Thyroid gland (tissue), 4 donors: ENCODE results near the gene SEMG1.

Experiments
- POLR2A ChIP-seq, 2 donors: fragments of 450-650 bp; IDR thresholded peaks; one replicate each; pipeline ENCODE4 v1.6.1; 2017; ENCODE audit warnings: antibody characterized with exemption in 2 of 2, mild to moderate bottlenecking in 2 of 2, moderate library complexity in 1 of 2
- TF ChIP-seq, protein P1 (sequence below), 6 experiments: fragments of 200-600 bp in 3 of 6; fragments of 450-650 bp in 3 of 6; sonication (generic) in 3 of 6; IDR thresholded peaks; one replicate each; pipeline ENCODE4 v1.5.1; 2016 to 2019; ENCODE audit warnings: antibody characterized with exemption in 6 of 6, mild to moderate bottlenecking in 2 of 6, inconsistent platforms in 1 of 6, moderate library complexity in 1 of 6

DNA sequence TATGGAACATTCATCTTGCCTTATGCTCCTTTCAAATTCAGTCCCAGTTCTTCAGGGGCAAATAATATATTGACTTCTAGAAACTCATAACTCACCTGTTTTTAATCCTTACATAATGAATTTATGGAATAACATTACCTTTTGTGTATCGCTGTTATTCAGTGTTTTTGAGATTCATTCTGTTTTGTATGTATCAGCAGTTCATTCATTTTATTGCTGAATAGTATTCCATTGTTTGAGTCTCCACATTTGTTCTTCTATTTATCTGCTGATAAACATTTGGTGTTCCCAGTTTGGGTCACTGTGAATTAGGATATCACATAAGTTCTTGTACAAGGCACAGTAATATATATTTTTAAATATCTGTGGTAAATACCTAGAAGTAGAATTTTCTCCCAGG, 19.5 kb downstream of the SEMG1 start:
- TF ChIP-seq, protein P1, sequence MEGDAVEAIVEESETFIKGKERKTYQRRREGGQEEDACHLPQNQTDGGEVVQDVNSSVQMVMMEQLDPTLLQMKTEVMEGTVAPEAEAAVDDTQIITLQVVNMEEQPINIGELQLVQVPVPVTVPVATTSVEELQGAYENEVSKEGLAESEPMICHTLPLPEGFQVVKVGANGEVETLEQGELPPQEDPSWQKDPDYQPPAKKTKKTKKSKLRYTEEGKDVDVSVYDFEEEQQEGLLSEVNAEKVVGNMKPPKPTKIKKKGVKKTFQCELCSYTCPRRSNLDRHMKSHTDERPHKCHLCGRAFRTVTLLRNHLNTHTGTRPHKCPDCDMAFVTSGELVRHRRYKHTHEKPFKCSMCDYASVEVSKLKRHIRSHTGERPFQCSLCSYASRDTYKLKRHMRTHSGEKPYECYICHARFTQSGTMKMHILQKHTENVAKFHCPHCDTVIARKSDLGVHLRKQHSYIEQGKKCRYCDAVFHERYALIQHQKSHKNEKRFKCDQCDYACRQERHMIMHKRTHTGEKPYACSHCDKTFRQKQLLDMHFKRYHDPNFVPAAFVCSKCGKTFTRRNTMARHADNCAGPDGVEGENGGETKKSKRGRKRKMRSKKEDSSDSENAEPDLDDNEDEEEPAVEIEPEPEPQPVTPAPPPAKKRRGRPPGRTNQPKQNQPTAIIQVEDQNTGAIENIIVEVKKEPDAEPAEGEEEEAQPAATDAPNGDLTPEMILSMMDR (IDR thresholded peaks at IDR 0.05) = no peak
- TF ChIP-seq POLR2A (IDR thresholded peaks at IDR 0.05) = no peak
